CD4-positive, alpha-beta T cell treated with Interferon alpha-2 for 1 hour (primary cell): ENCODE results near the gene VPS13C.
A peak's percentile ranks its signal among the peaks of the same experiment; 100 is the strongest.
"Not testable (repeated sequence)": the region's sequence is repeated elsewhere in the genome, so short reads cannot be mapped to it uniquely, and the experiment has no call there.

Experiments
- DNase-seq, 2 donors: peaks; one replicate each; pipeline ENCODE4 v3.0.0-alpha.2; 2020 to 2022

The VPS13C gene

DNA sequence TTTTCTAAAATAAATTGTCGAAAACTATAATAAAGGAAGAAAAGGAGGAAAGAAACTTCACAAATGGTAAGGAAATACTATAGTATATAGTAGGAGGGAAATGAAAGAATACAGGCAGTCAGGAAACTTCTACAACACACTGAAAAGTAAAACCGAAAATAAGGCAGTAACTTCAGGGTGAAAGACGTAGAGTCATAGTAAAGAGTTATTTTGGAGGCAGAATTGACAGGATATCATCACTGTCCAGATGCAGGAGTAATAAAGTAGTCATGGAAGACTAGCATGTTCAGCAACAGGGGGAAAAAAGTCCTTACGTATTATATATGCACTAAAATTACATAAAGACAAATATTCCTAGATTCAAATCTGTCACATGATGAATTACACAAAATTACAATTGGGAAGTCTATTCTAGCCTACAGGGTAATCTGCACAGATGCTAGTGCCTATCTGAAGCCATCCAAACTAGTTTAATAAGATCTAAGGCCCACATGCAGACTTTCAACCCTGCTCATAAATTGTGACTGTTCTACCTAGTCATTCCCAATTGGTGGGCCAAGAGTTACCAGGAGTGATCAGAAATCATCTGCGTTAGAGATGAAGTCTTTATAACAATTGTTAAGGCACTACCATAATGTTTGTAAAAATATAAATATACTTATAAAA is 14.0 kb downstream of the VPS13C start:
- peak in 1 of 2 donors; percentile 6 for DNase-seq

DNA sequence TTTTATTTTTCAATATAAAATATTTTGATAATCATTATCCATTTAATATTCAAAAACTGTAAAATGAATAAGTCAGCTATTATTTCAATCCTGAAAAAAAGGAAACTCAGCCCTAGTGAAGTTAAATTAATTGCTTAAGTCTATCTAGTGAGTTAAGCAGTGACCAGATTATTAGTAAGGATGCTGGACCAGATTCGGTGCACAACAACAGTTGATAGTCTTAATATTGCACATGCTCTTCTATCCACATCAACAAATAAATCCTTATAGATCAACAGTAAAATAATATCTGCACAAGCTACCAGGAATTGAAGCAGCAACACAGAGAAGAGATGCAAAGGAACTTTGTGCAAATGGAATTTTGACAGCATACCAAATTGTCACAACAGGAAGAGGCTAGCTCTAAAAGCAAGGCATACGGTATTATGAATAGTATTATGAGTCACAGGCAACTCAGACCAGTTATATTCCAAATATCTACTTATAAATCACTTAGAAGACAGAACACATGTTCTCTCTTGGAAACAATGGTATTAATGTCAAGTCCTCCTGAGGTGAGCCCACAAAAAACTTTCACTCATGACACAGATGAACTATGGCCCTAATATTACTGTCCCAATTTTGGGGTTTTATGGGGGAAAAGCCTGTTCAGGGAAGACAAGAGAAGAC is 24.9 kb downstream of the VPS13C start:
- no peak for DNase-seq

DNA sequence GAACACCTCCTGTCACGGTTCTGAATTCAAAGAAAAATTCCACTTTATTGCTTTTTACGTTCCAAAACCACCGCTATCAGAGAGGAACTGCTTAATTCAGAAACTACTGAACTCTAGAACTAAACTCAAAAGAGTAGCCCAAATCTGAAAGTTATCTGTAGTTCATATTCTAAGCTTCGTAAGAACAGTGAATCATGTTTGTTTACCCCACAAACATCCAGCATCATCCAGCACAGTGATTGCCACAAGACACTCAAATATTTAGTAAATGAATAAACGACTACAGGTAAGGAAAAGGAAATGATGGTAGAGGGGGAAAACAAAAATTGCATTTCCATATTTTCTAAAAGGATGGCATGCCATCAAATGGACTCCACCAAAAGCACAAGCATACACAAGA is 32.3 kb downstream of the VPS13C start:
- no peak for DNase-seq

DNA sequence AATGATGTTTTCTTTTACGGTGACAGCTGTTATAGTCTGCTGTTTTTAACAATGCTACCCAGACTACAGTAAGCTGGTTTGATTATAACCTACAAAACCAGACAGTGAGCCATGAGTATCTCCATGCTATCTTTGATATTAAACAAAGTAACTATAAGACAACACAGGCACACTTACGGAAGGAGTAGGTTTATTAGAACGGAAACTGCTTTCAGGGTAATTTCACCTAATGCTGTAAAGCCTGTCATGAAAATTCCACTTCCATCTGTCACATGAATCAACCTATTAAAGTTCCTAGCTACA is 33.0 kb downstream of the VPS13C start:
- DNase-seq, result no peak

DNA sequence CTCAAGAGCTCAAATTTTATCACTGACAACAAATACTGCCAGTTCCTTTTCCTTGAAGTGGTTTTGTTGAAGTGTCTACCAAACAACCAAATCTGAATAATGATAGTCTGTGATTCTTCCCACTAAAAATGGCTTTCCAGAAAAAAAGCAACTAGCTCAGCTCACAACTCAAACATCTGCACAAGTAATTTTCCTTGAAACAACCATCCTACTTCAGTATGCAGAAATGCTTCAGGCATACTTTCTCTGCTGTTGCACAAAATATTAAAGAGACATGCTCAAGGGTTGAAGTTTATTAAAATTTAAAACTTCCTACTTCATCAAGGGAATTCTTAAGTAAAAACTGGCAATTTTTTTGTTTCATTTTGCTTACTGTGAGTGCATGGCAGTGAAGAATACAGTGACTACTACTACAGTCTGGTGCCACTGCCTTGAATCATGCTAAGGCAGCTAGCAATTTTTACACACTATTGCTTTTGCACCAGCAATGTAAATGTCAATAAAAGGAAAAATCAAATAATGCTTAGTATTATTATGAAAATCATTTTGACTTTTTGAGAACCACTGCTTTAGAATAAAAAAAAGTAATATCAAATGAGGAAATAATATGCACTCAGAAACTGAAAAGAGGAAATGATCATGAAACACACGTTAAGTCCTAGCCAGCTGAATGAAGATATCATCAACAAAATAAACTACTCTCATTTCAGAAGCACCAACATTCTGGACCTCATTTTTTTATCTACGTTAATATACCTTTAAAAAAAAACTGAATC is 33.6 kb downstream of the VPS13C start:
- DNase-seq, result no peak

DNA sequence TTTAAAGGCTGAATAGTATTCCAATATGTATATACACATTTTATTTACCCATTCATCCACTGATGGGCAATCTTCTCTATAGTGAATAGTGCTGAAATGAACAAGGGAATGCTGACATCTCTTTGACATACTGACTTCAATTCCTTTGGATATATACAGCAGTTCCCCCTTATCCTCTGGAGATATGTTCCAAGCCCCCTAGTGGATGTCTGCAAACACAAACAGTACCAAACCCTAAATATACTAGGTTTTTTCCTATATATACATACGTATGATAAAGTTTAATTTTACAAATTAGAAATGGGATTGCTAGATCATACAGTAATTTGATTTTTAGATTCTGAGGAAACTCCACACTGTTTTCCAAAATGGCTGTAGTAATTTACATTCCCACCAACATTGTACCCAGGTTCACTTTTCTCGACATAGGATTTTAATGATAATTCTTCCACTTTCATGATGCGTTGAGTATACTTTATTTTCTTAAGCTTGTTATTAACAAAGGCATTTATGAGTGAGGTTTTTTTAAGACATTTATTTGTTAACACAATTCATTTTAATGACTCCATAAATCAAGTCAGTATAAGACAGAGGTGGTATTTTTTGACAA is 38.2 kb downstream of the VPS13C start:
- DNase-seq, result no peak

DNA sequence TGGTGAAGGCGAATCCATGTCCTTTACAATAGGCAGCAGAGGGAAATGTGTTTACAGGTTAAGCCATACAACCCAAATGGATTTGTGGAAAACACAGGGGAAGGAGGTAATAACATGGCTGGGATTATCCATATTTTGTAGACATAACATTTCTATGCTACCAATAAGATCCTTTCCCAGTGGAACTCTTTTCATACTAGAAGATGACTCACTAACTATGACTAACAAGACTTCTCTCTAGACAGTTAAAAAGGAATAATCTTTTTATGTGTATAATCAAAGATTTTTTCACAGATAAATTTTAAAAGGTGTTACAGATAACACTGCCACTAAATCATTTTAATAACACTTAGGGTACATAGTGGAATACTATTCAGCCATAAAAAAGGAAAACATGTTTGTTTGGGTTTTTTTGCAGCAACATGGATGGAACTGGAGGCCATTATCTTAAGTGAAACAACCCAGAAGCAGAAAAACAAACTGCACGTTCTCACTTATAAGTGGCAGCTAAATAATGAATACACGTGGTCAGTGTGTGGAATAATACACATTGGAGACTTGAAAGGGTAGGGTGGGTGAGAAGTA is 39.6 kb downstream of the VPS13C start:
- DNase-seq, result no peak

DNA sequence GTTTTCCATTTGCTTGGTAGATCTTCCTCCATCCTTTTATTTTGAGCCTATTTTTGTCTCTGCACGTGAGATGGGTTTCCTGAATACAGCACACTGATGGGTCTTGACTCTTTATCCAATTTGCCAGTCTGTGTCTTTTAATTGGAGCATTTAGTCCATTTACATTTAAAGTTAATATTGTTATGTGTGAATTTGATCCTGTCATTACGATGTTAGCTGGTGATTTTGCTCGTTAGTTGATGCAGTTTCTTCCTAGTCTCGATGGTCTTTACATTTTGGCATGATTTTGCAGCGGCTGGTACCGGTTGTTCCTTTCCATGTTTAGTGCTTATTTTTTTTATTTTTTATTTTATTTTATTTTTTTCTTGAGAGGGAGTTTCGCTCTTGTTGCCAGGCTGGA is 54.9 kb downstream of the VPS13C start:
- not testable (repeated sequence) for DNase-seq

DNA sequence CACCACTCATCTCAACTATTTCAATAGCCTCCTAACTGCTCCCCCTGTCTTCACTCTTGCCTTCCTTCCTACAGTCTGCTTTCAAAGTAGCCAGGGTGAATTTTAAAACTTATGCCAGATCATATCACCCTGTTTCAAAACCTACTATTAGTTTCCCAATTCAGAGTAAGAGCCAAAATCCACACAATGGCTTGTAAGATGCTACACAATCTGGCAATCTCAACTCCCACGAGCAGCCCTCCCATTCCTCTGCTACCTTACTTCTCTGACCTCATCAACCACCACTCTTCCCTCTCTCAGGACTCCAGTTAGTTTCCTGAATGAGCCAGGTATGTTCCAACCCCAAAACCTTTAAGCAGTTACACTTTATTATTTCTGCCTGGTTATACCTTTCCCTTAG is 62.5 kb downstream of the VPS13C start:
- no peak for DNase-seq

DNA sequence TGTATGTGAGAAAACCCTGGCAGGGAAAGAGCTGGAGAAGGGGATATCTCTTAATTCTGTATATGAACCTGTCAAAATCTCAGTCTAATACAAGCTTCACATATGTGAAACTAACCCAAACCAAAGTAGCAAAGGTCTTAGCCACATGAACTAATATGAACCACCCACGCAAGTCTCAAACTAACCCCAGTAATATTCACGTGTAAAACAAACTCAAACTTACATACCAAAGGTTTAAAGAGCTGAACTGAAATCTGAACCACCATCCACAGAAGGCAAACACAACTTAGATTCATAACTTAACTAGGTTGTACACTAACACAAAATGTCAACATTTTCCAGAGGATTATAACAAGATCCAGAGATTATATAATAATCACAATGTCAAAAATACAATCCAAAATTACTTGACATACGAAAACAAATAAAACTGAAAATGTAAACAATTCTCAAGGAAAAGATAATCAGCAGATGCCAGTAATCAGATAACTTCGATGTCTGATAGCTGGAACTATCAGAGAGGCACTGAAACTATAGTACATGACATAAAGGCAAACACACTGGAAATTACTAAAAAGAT is 64.1 kb downstream of the VPS13C start:
- no peak for DNase-seq

DNA sequence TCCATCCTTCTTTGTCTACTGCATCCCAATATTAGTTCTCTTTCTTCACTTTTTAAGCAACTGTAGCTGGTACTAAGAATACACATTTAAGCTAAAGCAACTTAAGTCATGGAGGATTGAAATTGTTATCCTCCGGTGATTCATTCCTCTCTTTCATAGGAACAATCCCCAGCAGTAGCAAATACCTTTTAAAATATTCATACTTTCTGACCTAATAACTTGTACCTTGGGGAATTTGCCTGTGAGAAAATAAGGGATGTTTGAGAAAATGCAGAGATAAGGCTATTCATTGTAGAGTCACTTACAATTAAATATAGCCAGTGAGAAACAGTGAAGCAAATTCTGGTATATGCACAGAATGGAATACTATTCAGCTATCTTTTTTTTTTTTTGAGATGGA is 66.0 kb downstream of the VPS13C start:
- no peak for DNase-seq

DNA sequence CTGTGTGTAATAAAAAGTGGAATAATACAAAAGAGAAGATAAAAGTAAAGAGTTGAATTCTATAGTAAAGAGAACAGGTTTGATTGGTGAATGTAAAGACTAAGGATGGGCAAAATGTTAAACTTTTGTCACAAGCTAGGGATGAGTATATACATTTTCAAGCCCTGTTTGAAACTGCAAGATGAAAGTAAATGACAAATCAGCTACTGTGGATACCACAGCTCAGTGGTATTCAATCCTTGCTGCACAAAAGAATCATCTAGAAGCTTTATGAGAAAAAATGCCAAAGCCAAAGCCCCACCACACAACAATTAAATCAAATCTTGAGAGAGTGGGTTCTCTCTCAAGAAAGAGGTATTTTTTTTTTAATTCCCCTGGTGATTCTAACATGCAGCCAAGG is 67.7 kb downstream of the VPS13C start:
- no peak for DNase-seq

DNA sequence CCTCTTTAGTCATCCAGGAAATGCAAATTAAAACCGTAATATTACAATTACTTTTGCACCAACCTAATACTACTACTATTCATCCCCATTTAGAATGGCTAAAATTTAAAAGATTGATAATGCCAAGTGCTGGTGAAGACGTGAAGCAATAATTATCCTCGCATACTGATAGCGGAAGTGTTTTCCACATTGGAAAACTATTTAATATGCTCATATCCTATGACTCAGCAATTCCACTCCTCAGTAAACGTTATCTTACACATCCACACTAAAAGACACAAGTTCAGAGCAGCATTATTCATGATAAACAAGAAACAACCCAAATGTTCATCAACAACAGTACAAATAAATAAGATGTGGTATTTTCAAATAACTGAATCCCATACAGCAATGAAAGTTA is 70.6 kb downstream of the VPS13C start:
- DNase-seq, result no peak

DNA sequence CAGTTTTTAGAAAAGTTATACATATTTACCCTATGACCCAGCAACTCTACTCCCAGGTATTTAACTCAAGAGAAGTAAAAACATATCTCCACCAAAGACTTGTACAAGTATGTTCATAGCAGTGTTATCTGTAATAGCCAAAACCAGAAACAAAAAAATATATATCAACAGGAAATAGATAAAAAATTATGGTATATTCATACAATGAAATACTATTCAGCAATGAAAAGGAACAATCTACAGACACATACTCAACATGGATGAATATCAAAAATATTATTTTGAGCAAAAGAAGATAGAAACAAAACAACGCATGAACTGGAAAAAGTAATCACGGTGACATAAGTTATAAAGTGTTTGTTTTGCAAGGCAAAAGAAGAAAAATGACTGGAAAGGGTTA is 72.4 kb downstream of the VPS13C start:
- no peak for DNase-seq

DNA sequence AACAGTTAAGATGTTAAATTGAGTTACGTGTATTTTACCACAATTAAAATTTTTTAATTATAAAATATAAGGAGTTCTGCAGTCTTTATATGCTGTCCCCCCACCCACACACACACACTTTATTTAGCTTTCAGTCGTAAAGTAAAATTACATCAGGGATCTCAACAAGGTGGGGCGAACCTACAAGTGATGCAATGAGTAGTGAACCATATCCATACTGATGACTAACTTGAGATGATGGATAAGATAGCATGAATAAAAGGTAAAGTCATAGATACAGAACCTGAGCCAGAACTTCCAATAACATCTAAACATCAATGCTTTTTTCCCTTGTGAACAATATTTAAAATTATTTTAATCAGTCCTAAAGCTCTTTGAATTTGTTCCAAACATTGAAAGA is 77.2 kb downstream of the VPS13C start:
- DNase-seq, result no peak

DNA sequence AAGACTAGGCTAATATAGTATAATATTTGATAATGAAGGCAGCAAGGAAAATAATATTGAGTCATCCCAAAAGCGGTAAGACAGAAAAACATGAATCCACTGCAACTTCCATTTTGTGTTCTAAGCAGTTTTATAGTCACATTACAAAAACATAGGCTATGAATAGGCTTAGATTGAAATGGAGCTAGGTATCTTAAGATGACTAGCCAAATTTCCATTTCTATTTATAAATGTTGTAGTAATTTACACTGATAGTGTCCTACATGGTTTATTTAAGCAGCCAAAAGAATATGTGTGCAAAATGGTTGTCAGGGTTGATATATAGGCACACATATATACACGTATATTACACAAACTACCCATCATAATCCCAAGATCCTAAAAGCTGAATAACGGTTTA is 82.0 kb downstream of the VPS13C start:
- no peak for DNase-seq

DNA sequence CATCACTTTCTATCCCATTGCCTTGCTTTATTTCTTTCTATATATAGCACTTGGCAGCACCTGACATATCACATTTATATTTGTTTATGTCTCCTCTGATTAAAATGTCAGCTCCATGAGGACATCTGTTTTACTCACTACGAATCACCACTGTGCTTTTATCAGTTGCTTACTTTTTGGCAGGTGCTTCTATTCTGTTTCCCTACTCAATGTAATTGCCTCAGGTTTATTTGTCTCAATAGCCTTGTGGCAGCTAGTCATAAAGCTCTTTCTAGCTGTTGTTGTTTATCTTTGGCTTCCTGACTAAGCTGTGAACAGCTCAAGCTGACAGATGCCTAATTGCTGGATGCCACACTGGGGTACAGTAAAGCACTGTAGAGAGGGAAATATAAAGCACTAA is 85.5 kb downstream of the VPS13C start:
- DNase-seq, result no peak

DNA sequence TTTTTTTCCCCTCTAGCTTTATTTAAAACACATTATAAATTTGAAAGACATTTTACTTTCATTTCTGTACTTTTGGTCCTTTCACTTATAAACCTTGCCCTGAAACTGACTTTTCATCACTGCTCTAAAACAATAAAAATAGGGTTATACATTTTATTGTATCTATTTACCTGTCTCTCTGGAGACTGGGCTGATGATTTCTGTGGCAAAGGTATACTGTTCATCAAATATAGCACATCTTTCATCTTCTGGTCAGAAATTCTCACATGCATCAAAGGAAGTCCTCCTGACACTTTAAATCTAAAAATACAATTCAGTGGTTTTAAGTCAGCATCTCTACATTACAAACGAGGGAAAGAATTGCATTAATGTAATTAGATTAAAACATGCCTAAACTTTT is 86.1 kb downstream of the VPS13C start:
- peak in 1 of 2 donors; percentile 3 for DNase-seq

DNA sequence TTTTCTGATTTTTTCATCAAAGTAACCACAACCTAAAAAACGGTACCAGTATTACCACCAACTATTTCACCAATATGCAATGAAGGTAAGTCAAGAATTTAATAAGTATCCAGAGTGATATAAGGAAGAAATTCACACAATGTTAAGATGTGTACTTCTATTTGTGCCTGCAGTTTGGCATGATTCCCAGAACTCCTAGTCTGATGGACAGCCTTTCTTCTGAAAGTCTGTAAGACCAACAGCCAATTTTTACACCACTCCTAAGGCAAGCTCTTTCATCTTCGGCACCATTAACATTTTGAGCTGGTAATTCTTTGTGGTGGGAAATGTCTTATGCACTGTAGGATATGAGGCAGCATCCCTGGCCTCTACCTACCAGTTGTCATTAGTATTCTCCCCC is 108.3 kb downstream of the VPS13C start:
- no peak for DNase-seq

DNA sequence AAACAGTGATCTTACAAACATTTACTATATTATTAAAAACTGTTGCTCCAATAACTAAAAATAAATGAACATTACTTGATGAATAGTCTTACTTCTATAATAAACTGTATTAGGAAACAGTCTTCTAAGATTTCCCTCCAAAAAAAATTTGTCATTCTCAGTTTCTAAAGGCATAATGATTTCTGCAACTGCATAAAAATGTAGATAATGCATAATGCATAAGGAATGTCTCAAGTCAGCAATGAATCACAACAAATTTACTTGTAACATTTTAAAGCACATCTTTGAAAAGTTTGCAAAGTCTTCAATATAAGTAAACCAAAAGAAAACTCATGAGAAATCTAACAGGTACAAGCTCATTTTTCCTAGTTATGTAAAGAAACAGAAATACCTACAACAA is 113.5 kb downstream of the VPS13C start:
- DNase-seq, result no peak

DNA sequence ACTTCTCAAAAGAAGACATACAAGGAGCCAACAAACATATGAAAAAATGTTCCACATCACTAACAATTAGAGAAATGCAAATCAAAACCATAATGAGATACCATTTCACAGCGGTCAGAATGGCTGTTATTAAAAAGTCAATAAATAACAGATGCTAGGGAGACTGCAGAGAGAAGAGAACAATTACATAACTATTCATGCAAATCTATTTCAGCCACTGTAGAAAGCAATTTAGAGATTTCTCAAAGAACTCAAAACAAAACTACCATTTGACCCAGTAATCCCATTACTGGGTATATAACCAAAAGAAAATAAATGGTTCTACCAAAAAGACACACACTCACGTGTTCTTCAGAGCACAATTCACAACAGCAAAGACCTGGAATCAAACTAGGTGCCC is 116.3 kb downstream of the VPS13C start:
- no peak for DNase-seq

DNA sequence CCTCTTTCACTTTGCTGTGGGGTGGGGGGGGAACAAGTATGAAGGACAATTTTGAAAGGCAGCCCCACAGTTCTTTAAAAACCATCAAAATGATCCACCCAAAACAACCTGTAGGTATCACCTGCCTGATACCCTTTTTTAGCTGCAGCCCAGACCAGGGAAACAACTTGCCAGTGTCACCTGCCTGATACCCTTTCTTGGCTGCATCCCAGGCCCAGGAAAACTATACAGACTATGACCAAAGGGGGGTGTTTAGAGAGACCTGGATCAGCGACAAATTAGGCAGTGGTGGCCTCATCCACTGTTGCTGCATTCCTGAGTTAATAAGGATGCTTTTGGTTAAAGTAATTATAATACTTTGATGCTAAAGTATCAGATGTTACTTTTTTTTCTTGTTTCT is 122.0 kb downstream of the VPS13C start:
- DNase-seq, result no peak

DNA sequence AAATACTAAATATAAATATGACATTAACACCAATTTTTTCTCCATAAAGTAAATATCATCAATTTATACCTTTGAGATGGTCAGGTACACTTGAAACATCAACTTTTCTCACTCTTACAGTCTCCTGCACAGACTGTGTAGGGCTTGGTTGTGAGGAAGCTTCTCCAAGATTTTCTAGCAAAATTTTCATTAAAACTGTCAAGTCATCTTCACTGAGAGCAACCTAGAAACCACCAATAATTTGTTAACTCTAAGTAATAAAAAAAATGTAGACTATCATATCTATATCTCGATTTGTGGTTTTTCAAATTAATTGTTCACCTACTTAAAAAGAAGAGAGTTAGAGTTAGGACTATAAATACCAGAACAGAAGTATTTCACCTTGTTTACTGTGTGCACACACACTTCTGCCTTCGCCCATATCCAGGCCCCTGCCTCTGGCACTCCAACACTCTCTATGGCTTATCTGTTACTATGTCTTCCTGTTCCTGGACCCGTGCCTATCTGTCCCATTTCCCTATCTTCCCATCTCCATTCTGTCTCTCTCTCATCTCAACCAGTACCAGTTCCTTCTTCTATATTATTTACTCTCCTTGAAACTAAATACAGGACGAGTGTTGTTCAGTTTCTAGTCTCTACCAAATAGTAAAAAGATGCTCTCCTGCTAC is 123.6 kb downstream of the VPS13C start:
- no peak for DNase-seq
